Loucy (cell line): ENCODE data around the gene XXYLT1.

Source experiments
- H2AFZ ChIP-seq: fragments of 200-600 bp; sonication (generic); 2 replicates; pipeline ENCODE4 v1.6.0; 2016; ENCODE audit warnings: antibody characterized with exemption, mild to moderate bottlenecking, low read length, moderate library complexity
- H3F3A ChIP-seq: fragments of 200-600 bp; 2 replicates; pipeline ENCODE4 v1.6.0; 2016; ENCODE audit warnings: antibody characterized with exemption, low read depth, mild to moderate bottlenecking
- H3K27me3 ChIP-seq: fragments of 200-600 bp; sonication (generic); 2 replicates; pipeline ENCODE4 v1.6.1; 2014; ENCODE audit warnings: low read length, mild to moderate bottlenecking; ENCODE audit not compliant: insufficient read depth, poor library complexity, severe bottlenecking
- H3K36me3 ChIP-seq: fragments of 200-600 bp; sonication (generic); 2 replicates; pipeline ENCODE4 v1.6.1; 2016; ENCODE audit warnings: low read length; ENCODE audit not compliant: insufficient read depth
- H3K4me1 ChIP-seq: fragments of 200-600 bp; sonication (generic); 2 replicates; pipeline ENCODE4 v1.5.1; 2014; ENCODE audit warnings: low read length, mild to moderate bottlenecking; ENCODE audit not compliant: insufficient read depth, poor library complexity, severe bottlenecking
- H3K4me2 ChIP-seq: fragments of 200-600 bp; sonication (generic); 2 replicates; pipeline ENCODE4 v1.6.0; 2014; ENCODE audit warnings: antibody characterized with exemption, low read length, low read depth, mild to moderate bottlenecking; ENCODE audit not compliant: poor library complexity, severe bottlenecking
- H3K4me3 ChIP-seq: fragments of 200-600 bp; sonication (generic); 2 replicates; pipeline ENCODE4 v1.5.1; 2014; ENCODE audit warnings: low read length, mild to moderate bottlenecking, mixed read lengths; ENCODE audit not compliant: poor library complexity, severe bottlenecking
- H3K79me2 ChIP-seq: fragments of 200-600 bp; sonication (generic); 2 replicates; pipeline ENCODE4 v1.6.1; 2014; ENCODE audit warnings: low read length; ENCODE audit not compliant: insufficient read depth
- H3K9ac ChIP-seq: fragments of 200-600 bp; sonication (generic); 2 replicates; pipeline ENCODE4 v1.6.0; 2014; ENCODE audit warnings: mild to moderate bottlenecking, low read depth, low read length, moderate library complexity; ENCODE audit not compliant: poor library complexity, severe bottlenecking
- H3K9me2 ChIP-seq: fragments of 200-600 bp; sonication (generic); replicated peaks from 2 replicates; pipeline ENCODE4 v1.6.1; 2016; ENCODE audit warnings: low read depth, low read length, mixed read lengths
- H3K9me3 ChIP-seq: fragments of 200-600 bp; sonication (generic); 2 replicates; pipeline ENCODE4 v1.6.1; 2014; ENCODE audit warnings: mild to moderate bottlenecking, antibody characterized with exemption, low read length, low read depth; ENCODE audit not compliant: insufficient read depth
- H4K20me1 ChIP-seq: fragments of 200-600 bp; sonication (generic); 2 replicates; pipeline ENCODE4 v1.6.0; 2014; ENCODE audit warnings: antibody characterized with exemption, low read length, mild to moderate bottlenecking; ENCODE audit not compliant: insufficient read depth, poor library complexity, severe bottlenecking
- EZH2phosphoT487 ChIP-seq: fragments of 200-600 bp; IDR thresholded peaks from 2 replicates; pipeline ENCODE4 v1.6.1; 2018; ENCODE audit warnings: antibody characterized with exemption, mild to moderate bottlenecking, moderate library complexity, borderline replicate concordance
- TF ChIP-seq, protein P1 (sequence below): fragments of 200-600 bp; sonication (generic); conservative IDR thresholded peaks from 2 replicates; pipeline ENCODE4 v1.5.1; 2014; ENCODE audit warnings: mild to moderate bottlenecking, antibody characterized with exemption, low read length

Gene XXYLT1

DNA sequence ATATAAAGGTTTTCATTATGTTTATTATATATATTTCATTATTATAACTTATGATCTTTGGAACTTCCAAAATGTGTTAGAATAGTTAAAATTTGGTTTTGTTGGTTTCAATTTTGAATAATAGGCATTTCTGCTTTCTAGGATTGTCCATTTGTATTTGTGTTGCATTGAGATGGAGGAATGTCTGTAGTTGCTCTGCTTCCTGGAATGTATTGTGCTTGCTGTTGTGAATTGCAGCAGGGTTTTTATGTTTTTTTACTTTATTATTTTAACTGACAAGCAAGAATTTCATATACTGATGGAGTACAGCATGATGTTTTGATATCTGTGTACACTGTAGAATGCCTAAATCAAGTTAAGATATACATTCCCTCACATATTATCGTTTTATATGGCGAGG is 247.4 kb downstream of the XXYLT1 start:
- H3K4me2 ChIP-seq: no peak overlapping the region
- no peaks in the 10 kb centered on the region for H3K27me3 ChIP-seq
- no peaks in the 10 kb centered on the region for H3K9me2 ChIP-seq
- H3K9me3 ChIP-seq: no peaks in the 10 kb centered on the region
- H3K4me1 ChIP-seq: no peaks in the 10 kb centered on the region
- H3K4me3 ChIP-seq: no peak overlapping the region
- TF ChIP-seq, protein P1, sequence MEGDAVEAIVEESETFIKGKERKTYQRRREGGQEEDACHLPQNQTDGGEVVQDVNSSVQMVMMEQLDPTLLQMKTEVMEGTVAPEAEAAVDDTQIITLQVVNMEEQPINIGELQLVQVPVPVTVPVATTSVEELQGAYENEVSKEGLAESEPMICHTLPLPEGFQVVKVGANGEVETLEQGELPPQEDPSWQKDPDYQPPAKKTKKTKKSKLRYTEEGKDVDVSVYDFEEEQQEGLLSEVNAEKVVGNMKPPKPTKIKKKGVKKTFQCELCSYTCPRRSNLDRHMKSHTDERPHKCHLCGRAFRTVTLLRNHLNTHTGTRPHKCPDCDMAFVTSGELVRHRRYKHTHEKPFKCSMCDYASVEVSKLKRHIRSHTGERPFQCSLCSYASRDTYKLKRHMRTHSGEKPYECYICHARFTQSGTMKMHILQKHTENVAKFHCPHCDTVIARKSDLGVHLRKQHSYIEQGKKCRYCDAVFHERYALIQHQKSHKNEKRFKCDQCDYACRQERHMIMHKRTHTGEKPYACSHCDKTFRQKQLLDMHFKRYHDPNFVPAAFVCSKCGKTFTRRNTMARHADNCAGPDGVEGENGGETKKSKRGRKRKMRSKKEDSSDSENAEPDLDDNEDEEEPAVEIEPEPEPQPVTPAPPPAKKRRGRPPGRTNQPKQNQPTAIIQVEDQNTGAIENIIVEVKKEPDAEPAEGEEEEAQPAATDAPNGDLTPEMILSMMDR: no peak
- TF ChIP-seq EZH2phosphoT487: no peak
- no peaks in the 10 kb centered on the region for H3K36me3 ChIP-seq
- no peaks in the 10 kb centered on the region for H3K79me2 ChIP-seq
- no peak overlapping the region for H3K9ac ChIP-seq
- no peaks in the 10 kb centered on the region for H4K20me1 ChIP-seq
- H3F3A ChIP-seq: no peaks in the 10 kb centered on the region
- no peak overlapping the region for H2AFZ ChIP-seq

DNA sequence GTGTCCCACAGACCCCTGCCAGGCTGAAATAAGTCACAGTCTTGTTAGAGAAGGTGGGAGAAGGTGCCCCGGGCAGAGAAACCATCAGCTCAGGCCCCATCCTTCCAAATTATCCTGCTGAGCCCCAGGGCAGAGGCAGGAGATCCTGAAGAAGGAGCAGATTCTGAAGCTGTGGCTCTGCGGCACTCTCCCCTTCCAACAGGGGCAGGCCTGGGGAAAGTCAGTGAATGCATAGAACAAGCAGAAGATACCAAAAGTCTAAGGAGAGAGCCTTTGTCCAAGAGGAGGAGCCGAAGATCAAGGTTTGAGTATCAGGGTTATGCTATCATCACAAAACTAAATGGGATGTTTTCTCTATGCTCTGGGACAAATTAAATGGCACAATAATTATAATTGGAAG is 249.3 kb downstream of the XXYLT1 start:
- TF ChIP-seq, protein P1: 0 out of 2 replicates have a peak, but pooled peaks have one; percentile 11
- TF ChIP-seq EZH2phosphoT487: no peak
- H3K27me3 ChIP-seq: no peaks in the 10 kb centered on the region
- no peaks in the 10 kb centered on the region for H4K20me1 ChIP-seq
- H3K79me2 ChIP-seq: no peaks in the 10 kb centered on the region
- H3K4me2 ChIP-seq: no peak overlapping the region
- H3K9me2 ChIP-seq: no peaks in the 10 kb centered on the region
- no peaks in the 10 kb centered on the region for H3K4me1 ChIP-seq
- H3K36me3 ChIP-seq: no peaks in the 10 kb centered on the region
- H3K9me3 ChIP-seq: no peaks in the 10 kb centered on the region
- H3F3A ChIP-seq: no peaks in the 10 kb centered on the region
- no peak overlapping the region for H2AFZ ChIP-seq
- no peak overlapping the region for H3K4me3 ChIP-seq
- H3K9ac ChIP-seq: no peak overlapping the region

DNA sequence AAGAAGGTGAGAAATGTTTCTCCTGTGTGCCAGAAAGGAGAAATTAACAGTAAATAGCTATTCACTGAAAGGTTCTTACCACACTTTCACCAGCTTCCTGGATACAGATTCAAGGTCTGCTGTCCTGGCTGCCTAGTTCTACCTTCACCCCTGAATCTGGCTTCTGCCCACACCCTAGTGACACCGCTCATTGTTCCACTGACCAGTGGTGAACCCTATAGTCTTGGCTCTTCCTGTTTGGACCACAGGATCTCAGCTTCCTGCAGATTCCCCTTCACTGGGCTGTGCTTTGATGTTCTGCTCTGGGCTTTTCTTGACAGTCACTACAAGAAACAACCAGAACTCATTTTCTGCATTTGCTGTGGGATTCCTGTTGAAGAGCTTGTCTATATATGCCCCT is 250.0 kb downstream of the XXYLT1 start:
- Histone ChIP-seq H3F3A (no peaks in the 10 kb centered on the region), H3K4me1 (no peaks in the 10 kb centered on the region), H4K20me1 (no peaks in the 10 kb centered on the region), H3K27me3 (no peaks in the 10 kb centered on the region), H2AFZ (no peak overlapping the region), H3K4me2 (no peak overlapping the region), H3K36me3 (no peaks in the 10 kb centered on the region), H3K9me2 (no peaks in the 10 kb centered on the region), H3K9ac (no peak overlapping the region), H3K79me2 (no peaks in the 10 kb centered on the region), H3K4me3 (no peak overlapping the region), H3K9me3 (no peaks in the 10 kb centered on the region)
- TF ChIP-seq EZH2phosphoT487: no peak
- TF ChIP-seq, protein P1: no peak
